Neural cell (in vitro differentiated cells): Measurements from ENCODE around the gene AZGP1. TPM values are rescaled to one million over a fixed set of nuclear protein-coding genes. Genes with fewer than 3 reads are reported as not detected.
"Not testable (repeated sequence)": the region's sequence is repeated elsewhere in the genome, so short reads cannot be mapped to it uniquely, and the experiment has no call there.

Experiments used
- H2AFZ ChIP-seq: fragments of 200-600, 300-800 bp; sonication (generic), shearing (Covaris generic); 2 replicates; pipeline ENCODE4 v1.6.0; 2014; ENCODE audit warnings: low read depth, mild to moderate bottlenecking, antibody characterized with exemption, low read length, moderate library complexity
- H3F3A ChIP-seq: fragments of 200-600 bp; shearing (Covaris generic); 2 replicates; pipeline ENCODE4 v1.6.1; 2016; ENCODE audit warnings: mild to moderate bottlenecking, moderate library complexity, mixed read lengths, antibody characterized with exemption, low read length; ENCODE audit not compliant: insufficient read depth, poor library complexity, severe bottlenecking
- H3K27ac ChIP-seq: fragments of 200-600, 300-800 bp; sonication (generic), shearing (Covaris generic); 2 replicates; pipeline ENCODE4 v1.5.1; 2014; ENCODE audit warnings: mild to moderate bottlenecking, low read length, moderate library complexity
- H3K27me3 ChIP-seq: fragments of 300-800, 200-600 bp; sonication (generic), shearing (Covaris generic); 2 replicates; pipeline ENCODE4 v1.6.0; 2014; ENCODE audit warnings: mild to moderate bottlenecking, low read depth, low read length, moderate library complexity; ENCODE audit not compliant: insufficient read depth
- H3K36me3 ChIP-seq: fragments of 300-800, 200-600 bp; sonication (generic), shearing (Covaris generic); 2 replicates; pipeline ENCODE4 v1.5.1; 2014; ENCODE audit warnings: mild to moderate bottlenecking, antibody characterized with exemption, low read length, moderate library complexity; ENCODE audit not compliant: insufficient read depth
- H3K4me2 ChIP-seq: fragments of 300-800, 200-600 bp; sonication (generic), shearing (Covaris generic); 2 replicates; pipeline ENCODE4 v1.6.0; 2014; ENCODE audit warnings: mild to moderate bottlenecking, low read length
- H3K4me3 ChIP-seq: fragments of 300-800, 200-600 bp; sonication (generic), shearing (Covaris generic); 2 replicates; pipeline ENCODE4 v1.5.1; 2014; ENCODE audit warnings: mild to moderate bottlenecking, low read length, moderate library complexity
- H3K79me2 ChIP-seq: fragments of 200-600 bp; shearing (Covaris generic); replicated peaks from 2 replicates; pipeline ENCODE4 v1.6.0; 2014; ENCODE audit warnings: mild to moderate bottlenecking, low read length, moderate library complexity; ENCODE audit not compliant: insufficient read depth
- H3K9ac ChIP-seq: fragments of 300-800, 200-600 bp; sonication (generic), shearing (Covaris generic); 2 replicates; pipeline ENCODE4 v1.6.1; 2016; ENCODE audit warnings: mild to moderate bottlenecking, low read length, mixed read lengths
- H3K9me2 ChIP-seq: fragments of 200-600 bp; shearing (Covaris generic); 2 replicates; pipeline ENCODE4 v1.6.1; 2016; ENCODE audit warnings: mild to moderate bottlenecking, low read length, mixed read lengths; ENCODE audit not compliant: insufficient read depth
- H3K9me3 ChIP-seq: fragments of 200-600, 300-800 bp; sonication (generic), shearing (Covaris generic); 2 replicates; pipeline ENCODE4 v1.6.1; 2016; ENCODE audit warnings: mild to moderate bottlenecking, mixed run types, low read length, moderate library complexity, mixed read lengths
- H4K20me1 ChIP-seq: fragments of 200-600 bp; shearing (Covaris generic); 2 replicates; pipeline ENCODE4 v1.6.1; 2016; ENCODE audit warnings: mild to moderate bottlenecking, mixed run types; ENCODE audit not compliant: insufficient read depth
- CTCF ChIP-seq: fragments of 450-650 bp; IDR thresholded peaks from 2 replicates; pipeline ENCODE4 v1.5.1; 2014; ENCODE audit warnings: antibody characterized with exemption, mild to moderate bottlenecking, moderate library complexity; ENCODE audit not compliant: poor library complexity, severe bottlenecking
- EP300 ChIP-seq: fragments of 450-650 bp; conservative IDR thresholded peaks from 2 replicates; pipeline ENCODE4 v1.6.1; 2014; ENCODE audit warnings: antibody characterized with exemption, mild to moderate bottlenecking, moderate library complexity; ENCODE audit not compliant: poor library complexity, severe bottlenecking
- EZH2 ChIP-seq: fragments of 200-600, 300-800 bp; shearing (Covaris generic), sonication (generic); IDR thresholded peaks from 2 replicates; pipeline ENCODE4 v1.6.1; 2014; ENCODE audit warnings: antibody characterized with exemption, low read length, borderline replicate concordance, mild to moderate bottlenecking; ENCODE audit not compliant: insufficient read depth, poor library complexity, severe bottlenecking
- MXI1 ChIP-seq: fragments of 450-650 bp; conservative IDR thresholded peaks from 2 replicates; pipeline ENCODE4 v1.6.1; 2014; ENCODE audit warnings: antibody characterized with exemption, mild to moderate bottlenecking; ENCODE audit not compliant: poor library complexity, severe bottlenecking
- POLR2AphosphoS5 ChIP-seq: IDR thresholded peaks from 2 replicates; pipeline ENCODE4 v1.6.1; 2012
- RAD21 ChIP-seq: fragments of 450-650 bp; conservative IDR thresholded peaks from 2 replicates; pipeline ENCODE4 v1.6.1; 2014; ENCODE audit warnings: antibody characterized with exemption, mild to moderate bottlenecking, moderate library complexity
- REST ChIP-seq: IDR thresholded peaks from 2 replicates; pipeline ENCODE4 v1.6.1; 2012; ENCODE audit warnings: borderline replicate concordance
- SMC3 ChIP-seq: fragments of 450-650 bp; conservative IDR thresholded peaks from 2 replicates; pipeline ENCODE4 v1.6.1; 2014; ENCODE audit warnings: antibody characterized with exemption, mild to moderate bottlenecking, moderate library complexity; ENCODE audit not compliant: poor library complexity
- TAF1 ChIP-seq: IDR thresholded peaks from 2 replicates; pipeline ENCODE4 v1.6.1; 2012; ENCODE audit warnings: low read depth
- polyA plus RNA-seq: library from polyadenylated mRNA; depleted of rRNA; stranded (reverse); fragments of >200 nt; gene quantifications from 2 replicates; pipeline ENCODE4 v1.2.3, GENCODE V29; 2014

Gene AZGP1
- polyA plus RNA-seq, 1 donor from 2014 or later, result not detected

- Histone ChIP-seq H3K9me2 (no peaks in the 10 kb centered on the region), H2AFZ (no peak overlapping the region), H3K79me2 (peaks cover 27% of the 10 kb centered on the region), H3K9ac (no peak overlapping the region), H3K4me2 (no peak overlapping the region), H3K27me3 (no peaks in the 10 kb centered on the region), H3K36me3 (no peaks in the 10 kb centered on the region), H3K27ac (no peak overlapping the region), H4K20me1 (no peaks in the 10 kb centered on the region), H3K9me3 (no peaks in the 10 kb centered on the region), H3K4me3 (no peak overlapping the region), H3F3A (no peaks in the 10 kb centered on the region)
- TF ChIP-seq TAF1 (no peak), REST (no peak), MXI1 (no peak), EZH2 (no peak), POLR2AphosphoS5 (no peak), SMC3 (no peak), RAD21 (no peak), EP300 (no peak)
Measured at GRCh38 chr7:100013328-100013676, 37.5 kb upstream of the AZGP1 start.

- H3F3A ChIP-seq, H3K27ac ChIP-seq, H3K9me2 ChIP-seq, H3K4me3 ChIP-seq, H3K9me3 ChIP-seq, H3K9ac ChIP-seq, H4K20me1 ChIP-seq, H3K36me3 ChIP-seq, H2AFZ ChIP-seq, H3K4me2 ChIP-seq, H3K27me3 ChIP-seq: not testable (repeated sequence)
- H3K79me2 ChIP-seq, result peaks cover 20% of the 10 kb centered on the region
Measured at GRCh38 chr7:100012385-100013327, 36.8 kb upstream of the AZGP1 start.

GRCh38 chr7:100011516-100011915, 35.7 kb upstream of the AZGP1 start:
- no peak overlapping the region for H3K4me2 ChIP-seq
- no peak for TF ChIP-seq SMC3
- TF ChIP-seq EP300, result no peak
- TF ChIP-seq MXI1, result no peak
- TF ChIP-seq RAD21, result no peak
- no peak for TF ChIP-seq REST
- TF ChIP-seq EZH2, result no peak
- TF ChIP-seq POLR2AphosphoS5, result no peak
- TF ChIP-seq TAF1, result no peak
- TF ChIP-seq CTCF, result no peak
- no peaks in the 10 kb centered on the region for H3K9me2 ChIP-seq
- H3K36me3 ChIP-seq, result no peaks in the 10 kb centered on the region
- no peak overlapping the region for H3K4me3 ChIP-seq
- no peaks in the 10 kb centered on the region for H3K9me3 ChIP-seq
- no peak overlapping the region for H3K27ac ChIP-seq
- H3K9ac ChIP-seq, result no peak overlapping the region
- H3K79me2 ChIP-seq, result peaks cover 9% of the 10 kb centered on the region
- H4K20me1 ChIP-seq, result no peaks in the 10 kb centered on the region
- H3K27me3 ChIP-seq, result no peaks in the 10 kb centered on the region
- no peaks in the 10 kb centered on the region for H3F3A ChIP-seq
- H2AFZ ChIP-seq, result no peak overlapping the region
